ENCODE data around the gene GSTA1. TPM values are rescaled to one million over a fixed set of nuclear protein-coding genes. Genes with fewer than 3 reads are reported as not detected.
"Not testable (repeated sequence)": the region's sequence is repeated elsewhere in the genome, so short reads cannot be mapped to it uniquely, and the experiment has no call there.

GSTA1 gene
- total RNA-seq, 3 donors from 2014 or later (not counting 1 experiment from before 2014, with no cell fraction given) = not detected

DNA sequence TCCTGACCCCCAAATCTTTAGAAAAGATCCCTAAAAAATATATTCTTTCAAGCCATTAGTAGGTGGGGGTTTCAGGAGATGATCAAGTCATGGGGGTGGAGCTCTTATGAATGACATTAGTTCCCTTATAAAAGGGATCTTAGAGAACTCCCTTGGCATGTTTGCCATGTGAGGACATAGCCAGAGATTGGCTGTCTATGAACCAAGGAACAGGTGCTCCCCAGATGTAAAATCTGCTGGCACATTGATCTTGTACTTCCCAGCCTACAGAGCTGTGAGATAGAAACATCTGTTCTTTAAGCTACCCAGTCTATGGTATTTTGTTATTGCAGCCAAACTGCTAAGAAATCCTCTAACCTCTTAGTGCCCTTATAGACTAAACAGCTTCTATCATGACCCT is 36.0 kb downstream of the GSTA1 start:
- H3K36me3 Mint-ChIP-seq; intact Hi-C loops (cut with micrococcal nuclease); H3K4me1 Mint-ChIP-seq; H3K4me1 ChIP-seq (ENCODE audit: control insufficient read depth, insufficient read depth, low read length); H3K9me3 Mint-ChIP-seq; H3K27ac ChIP-seq (ENCODE audit: low read length); H3K4me3 Mint-ChIP-seq; ATAC-seq; H3K36me3 ChIP-seq (ENCODE audit: control insufficient read depth, insufficient read depth, low read length); H3K27me3 ChIP-seq (ENCODE audit: control insufficient read depth, insufficient read depth, low read length); H3K27ac Mint-ChIP-seq; H3K9me3 ChIP-seq (ENCODE audit: control insufficient read depth, insufficient read depth, low read length); H3K4me3 ChIP-seq (ENCODE audit: low read length); DNase-seq: not testable (repeated sequence)
- peaks cover 10 to 15% of the 10 kb centered on the region in 2 donors for H3K27me3 Mint-ChIP-seq (ENCODE audit: low read depth in 2 of 2)

DNA sequence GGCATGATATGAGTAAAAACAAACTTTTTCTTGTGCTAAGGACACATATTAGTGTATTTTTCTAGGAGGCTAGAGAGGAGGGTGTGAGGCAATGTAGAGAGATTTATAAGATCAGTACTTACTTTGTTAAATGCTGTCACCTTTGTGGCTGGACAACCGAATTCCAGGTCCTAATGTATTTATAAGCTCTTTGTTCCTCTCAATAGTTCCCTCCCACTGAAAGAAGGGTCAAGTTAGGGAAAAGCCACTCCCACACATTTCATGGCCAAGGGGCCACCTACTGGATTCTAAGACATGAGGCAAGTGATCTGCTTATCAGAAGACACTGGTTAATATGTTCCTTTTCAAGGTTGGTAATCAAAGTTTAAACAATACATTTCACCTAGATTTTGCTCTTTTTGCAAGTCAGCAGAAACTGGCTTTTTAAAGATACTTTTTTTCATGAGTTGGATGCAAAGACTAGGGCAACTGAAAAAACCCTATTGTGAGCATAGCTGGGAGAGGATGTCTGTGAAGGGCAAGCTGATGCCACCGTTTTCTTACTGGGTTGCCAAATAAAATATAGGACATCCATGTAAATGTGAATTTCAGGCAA is 40.2 kb downstream of the GSTA1 start, which contains the start of gene GSTA2:
GSTA2 (minus strand) TSS at position 154 of the 595 bp plus-strand sequence. CDS start 5,528 bp downstream, outside the sequence.
- WGBS (ENCODE audit: insufficient coverage) = no CpG with 5 or more reads among the region's 2 CpGs
- H3K9me3 Mint-ChIP-seq; H3K4me3 Mint-ChIP-seq; H3K4me1 Mint-ChIP-seq; H3K27me3 ChIP-seq (ENCODE audit: control insufficient read depth, insufficient read depth, low read length); ATAC-seq; H3K9me3 ChIP-seq (ENCODE audit: control insufficient read depth, insufficient read depth, low read length); H3K27ac ChIP-seq (ENCODE audit: low read length); H3K27ac Mint-ChIP-seq; H3K4me3 ChIP-seq (ENCODE audit: low read length); intact Hi-C loops (cut with micrococcal nuclease); H3K36me3 ChIP-seq (ENCODE audit: control insufficient read depth, insufficient read depth, low read length); H3K4me1 ChIP-seq (ENCODE audit: control insufficient read depth, insufficient read depth, low read length); DNase-seq; H3K36me3 Mint-ChIP-seq: not testable (repeated sequence)
- H3K27me3 Mint-ChIP-seq (ENCODE audit: low read depth in 2 of 2) = peaks cover 12 to 19% of the 10 kb centered on the region in 2 donors

DNA sequence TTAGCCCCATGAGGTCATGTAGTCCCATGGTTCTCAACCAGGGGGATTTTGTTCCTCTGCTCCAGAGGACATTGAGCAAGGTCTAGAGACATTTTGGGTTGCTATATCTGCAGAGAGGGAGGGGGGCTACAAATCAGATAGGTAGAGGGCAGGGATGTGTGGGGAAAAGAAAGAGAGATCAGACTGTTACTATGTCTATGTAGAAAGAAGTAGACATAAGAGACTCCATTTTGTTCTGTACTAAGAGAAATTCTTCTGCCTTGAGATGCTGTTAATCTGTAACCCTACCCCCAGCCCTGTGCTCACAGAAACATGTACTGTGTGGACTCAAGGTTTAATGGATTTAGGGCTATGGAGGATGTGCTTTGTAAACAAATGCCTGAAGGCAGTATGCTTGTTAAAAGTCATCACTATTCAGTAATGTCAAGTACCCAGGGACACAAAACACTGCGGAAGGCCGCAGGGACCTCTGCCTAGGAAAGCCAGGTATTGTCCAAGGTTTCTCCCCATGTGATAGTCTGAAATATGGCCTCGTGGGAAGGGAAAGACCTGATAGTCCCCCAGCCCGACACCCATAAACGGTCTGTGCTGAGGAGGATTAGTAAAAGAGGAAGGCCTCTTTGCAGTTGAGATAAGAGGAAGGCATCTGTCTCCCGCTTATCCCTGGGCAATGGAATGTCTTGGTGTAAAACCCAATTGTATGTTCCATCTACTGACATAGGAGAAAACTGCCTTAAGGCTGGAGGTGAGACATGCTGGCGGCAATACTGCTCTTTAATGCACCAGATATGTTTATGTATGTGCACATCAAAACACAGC is 41.7 kb downstream of the GSTA1 start:
- H3K27me3 ChIP-seq (ENCODE audit: control insufficient read depth, insufficient read depth, low read length); H3K9me3 ChIP-seq (ENCODE audit: control insufficient read depth, insufficient read depth, low read length); H3K36me3 ChIP-seq (ENCODE audit: control insufficient read depth, insufficient read depth, low read length); H3K4me1 Mint-ChIP-seq; ATAC-seq; H3K4me3 ChIP-seq (ENCODE audit: low read length); H3K4me1 ChIP-seq (ENCODE audit: control insufficient read depth, insufficient read depth, low read length); DNase-seq; H3K27ac Mint-ChIP-seq; H3K27ac ChIP-seq (ENCODE audit: low read length); H3K36me3 Mint-ChIP-seq; intact Hi-C loops (cut with micrococcal nuclease); H3K9me3 Mint-ChIP-seq; H3K4me3 Mint-ChIP-seq: not testable (repeated sequence)
- H3K27me3 Mint-ChIP-seq (ENCODE audit: low read depth in 2 of 2) = peaks cover 12 to 19% of the 10 kb centered on the region in 2 donors
- WGBS (ENCODE audit: insufficient coverage) = 86% methylated on average over 3 of the region's 7 CpGs

GRCh38 chr6:52760105-52760765 is 43.4 kb downstream of the GSTA1 start:
- Mint-ChIP-seq H3K27ac (no peak overlapping the region), H3K36me3 (no peaks in the 10 kb centered on the region), H3K27me3 (ENCODE audit: low read depth in 2 of 2) (peaks cover 11 to 12% of the 10 kb centered on the region in 2 donors), H3K4me3 (no peak overlapping the region), H3K4me1 (no peaks in the 10 kb centered on the region), H3K9me3 (no peaks in the 10 kb centered on the region)
- no peak for TF ChIP-seq CTCF (IDR thresholded peaks at IDR 0.05)
- no peaks in the 10 kb centered on the region for H3K9me3 ChIP-seq (ENCODE audit: control insufficient read depth, insufficient read depth, low read length)
- no peaks in the 10 kb centered on the region for H3K36me3 ChIP-seq (ENCODE audit: control insufficient read depth, insufficient read depth, low read length)
- ATAC-seq (no peak), DNase-seq (no peak)
- H3K27ac ChIP-seq (ENCODE audit: low read length) = no peak overlapping the region
- intact Hi-C loops (cut with micrococcal nuclease) = no loop called here
- 59% methylated on average over 4 of the region's 6 CpGs for WGBS (ENCODE audit: insufficient coverage)
- no peaks in the 10 kb centered on the region for H3K4me1 ChIP-seq (ENCODE audit: control insufficient read depth, insufficient read depth, low read length)
- no peaks in the 10 kb centered on the region for H3K27me3 ChIP-seq (ENCODE audit: control insufficient read depth, insufficient read depth, low read length)
- no peak overlapping the region for H3K4me3 ChIP-seq (ENCODE audit: low read length)
